ENCODE data around the gene MROH2B.

Gene MROH2B

GRCh38 chr5:40981420-40981819 lies 89.7 kb downstream of the MROH2B start:
- no peak overlapping the region for H3K4me3 ChIP-seq

GRCh38 chr5:40976836-40977235 lies 94.3 kb downstream of the MROH2B start:
- no peak overlapping the region for H3K4me3 ChIP-seq
- H3K27ac ChIP-seq, result no peak overlapping the region

More at GRCh38 chr5:40981420-40981819, 89.7 kb downstream of the MROH2B start:
- no peak overlapping the region for H3K27ac ChIP-seq

- Histone ChIP-seq H3K4me3 (no peak overlapping the region), H3K27ac (no peak overlapping the region)
These were observed 95.1 kb downstream of the MROH2B start for GRCh38 chr5:40976041-40976440.

- H3K27ac ChIP-seq, result no peak overlapping the region
- no peak overlapping the region for H3K4me3 ChIP-seq
These were observed 97.7 kb downstream of the MROH2B start for GRCh38 chr5:40973364-40974004.

GRCh38 chr5:40972434-40972833 lies 98.7 kb downstream of the MROH2B start:
- Histone ChIP-seq H3K27ac (no peak overlapping the region), H3K4me3 (no peak overlapping the region)

- Histone ChIP-seq H3K27ac (no peak overlapping the region), H3K4me3 (no peak overlapping the region)
These were observed 108.8 kb downstream of the MROH2B start for GRCh38 chr5:40962207-40962955.

GRCh38 chr5:40960037-40960436 lies 111.1 kb downstream of the MROH2B start:
- H3K27ac ChIP-seq, result no peak overlapping the region

GRCh38 chr5:40958811-40959210 lies 112.3 kb downstream of the MROH2B start:
- no peak overlapping the region for H3K4me3 ChIP-seq
- no peak overlapping the region for H3K27ac ChIP-seq

More at GRCh38 chr5:40960037-40960436, 111.1 kb downstream of the MROH2B start:
- no peak overlapping the region for H3K4me3 ChIP-seq

- Histone ChIP-seq H3K4me3 (no peak overlapping the region), H3K27ac (no peak overlapping the region)
These were observed 114.1 kb downstream of the MROH2B start for GRCh38 chr5:40957048-40957447.

GRCh38 chr5:40955313-40955712 lies 115.8 kb downstream of the MROH2B start:
- H3K4me3 ChIP-seq, result no peak overlapping the region
- no peak overlapping the region for H3K27ac ChIP-seq
